Heart right ventricle (tissue), 16 donors: Measurements from ENCODE around the gene ACOT6. TPM values are rescaled to one million over a fixed set of nuclear protein-coding genes. Genes with fewer than 3 reads are reported as not detected.

Experiments
- ATAC-seq, 8 donors: fragments of 200-7000 bp; cut with Tn5 transposase; one replicate each; pipeline ENCODE4 v1.9.1; 2020; ENCODE audit warnings: mild to moderate bottlenecking in 8 of 8, moderate library complexity in 8 of 8, moderate number of reproducible peaks in 1 of 8
- DNase-seq, 2 donors: peaks; one replicate each; pipeline ENCODE4 v3.0.0-alpha.2; 2020
- H3K27ac ChIP-seq, 10 donors: fragments of 200-600 bp; sonication (generic) in 2 of 10; one replicate each; pipeline versions ENCODE4 v1.5.0 to v1.8.0; 2020 to 2022; ENCODE audit warnings: mild to moderate bottlenecking in 3 of 10
- H3K27me3 ChIP-seq, 7 donors: fragments of 200-600 bp; one replicate each; pipeline ENCODE4 v1.8.0; 2021 to 2022; ENCODE audit warnings: mild to moderate bottlenecking in 2 of 7
- H3K36me3 ChIP-seq, 9 donors: fragments of 200-600 bp; sonication (generic) in 1 of 9; one replicate each; pipeline versions ENCODE4 v1.5.0 to v1.8.0; 2020 to 2022; ENCODE audit warnings: mild to moderate bottlenecking in 2 of 9
- H3K4me1 ChIP-seq, 9 donors: fragments of 200-600 bp; sonication (generic) in 1 of 9; one replicate each; pipeline versions ENCODE4 v1.5.0 to v1.8.0; 2020 to 2022; ENCODE audit warnings: mild to moderate bottlenecking in 4 of 9
- H3K4me3 ChIP-seq, 10 donors: fragments of 200-600 bp; sonication (generic) in 2 of 10; one replicate each; pipeline versions ENCODE4 v1.5.0 to v1.8.0; 2020 to 2022; ENCODE audit warnings: mild to moderate bottlenecking in 7 of 10, moderate library complexity in 2 of 10
- H3K9me3 ChIP-seq, 11 donors: fragments of 200-600 bp in 10 of 11; sonication (generic) in 2 of 11; one replicate each; pipeline versions ENCODE4 v1.5.0 to v1.8.0; 2013 to 2022; ENCODE audit warnings: mild to moderate bottlenecking in 2 of 11, control low read depth in 1 of 11, moderate library complexity in 1 of 11
- WGBS, 2 donors: extraction: QIAGEN DNeasy Blood & Tissue Kit; methylation state at CpG; one replicate each; pipeline ENCODE4 v1.1.7; 2013; ENCODE audit warnings: inconsistent platforms in 1 of 2; 5-methylcytosine and 5-hydroxymethylcytosine counted together
- intact Hi-C, 10 donors: fragments of 100-400 bp; cut with DNase I; formaldehyde crosslinking; loops; one replicate each; pipeline versions ENCODE4 v1.11.1 to v1.14.2; 2022
- polyA plus RNA-seq, 2 donors: library from polyadenylated mRNA; stranded (reverse); fragments of 200-250 nt; gene quantifications; one replicate each; pipeline ENCODE4 v1.2.3, GENCODE V29; 2013
- total RNA-seq, 10 donors: library from RNA; stranded (reverse); fragmentation: NEBNext Ultra II Directional in 3 of 10; extraction: Animal tissue kit (Norgen Biotek cat#: 25700) in 3 of 10; gene quantifications; one replicate each; pipeline versions ENCODE4 v1.2.1 to v1.2.4, GENCODE V29; 2021 to 2023
- TF ChIP-seq, protein P1 (sequence below), 9 donors: fragments of 200-600 bp; sonication (generic) in 2 of 9; IDR thresholded peaks; one replicate each; pipeline versions ENCODE4 v1.5.0 to v1.8.0; 2021 to 2022; ENCODE audit warnings: antibody characterized with exemption in 9 of 9, mild to moderate bottlenecking in 5 of 9, moderate library complexity in 1 of 9
- donor health status: Arrhythmogenic right ventricular cardiomyopathy.
- donor health status: ischemic (EF 13 %, LVEDD 7.1; RV severe dilation, severe dysfunction).
- donor health status: healthy with polysubstance abuse.
- donor health status: DM: no; HTN: yes; CAD: no.
- donor health status: DM: no; HTN: no; CAD: no.
- donor health status: ischemic (EF 25% LVEDD 6.9; RV normal size, moderate dysfunction).
- donor health status: ischemic (EF 25% LVEDD 5.7; RV mildly dilated, moderate dysfunction).
- donor health status: healthy.
- donor health status: DM: yes; HTN: yes; CAD: no.
- donor health status: Ischemic cardiomyopathy.
- donor health status: ischemic (EF 35%, LVEDD 5.7; RV mildly dilated, moderate dysfunction).
- donor health status: nonischemic (EF 11% LVEDD 7.7; RV severe dilation, severe dysfunction).
- donor health status: DM: yes; HTN: yes; CAD: no.
- donor health status: PGD.
- donor health status: ischemic (EF 29% LVEDD 5.4; RV normal size, mild dysfunction).
- donor health status: nonischemic (EF 23%, LVEDD 6.1; RV moderate dilation, normal function).

ACOT6 gene
- total and polyA plus RNA-seq, 12 donors = not detected

DNA sequence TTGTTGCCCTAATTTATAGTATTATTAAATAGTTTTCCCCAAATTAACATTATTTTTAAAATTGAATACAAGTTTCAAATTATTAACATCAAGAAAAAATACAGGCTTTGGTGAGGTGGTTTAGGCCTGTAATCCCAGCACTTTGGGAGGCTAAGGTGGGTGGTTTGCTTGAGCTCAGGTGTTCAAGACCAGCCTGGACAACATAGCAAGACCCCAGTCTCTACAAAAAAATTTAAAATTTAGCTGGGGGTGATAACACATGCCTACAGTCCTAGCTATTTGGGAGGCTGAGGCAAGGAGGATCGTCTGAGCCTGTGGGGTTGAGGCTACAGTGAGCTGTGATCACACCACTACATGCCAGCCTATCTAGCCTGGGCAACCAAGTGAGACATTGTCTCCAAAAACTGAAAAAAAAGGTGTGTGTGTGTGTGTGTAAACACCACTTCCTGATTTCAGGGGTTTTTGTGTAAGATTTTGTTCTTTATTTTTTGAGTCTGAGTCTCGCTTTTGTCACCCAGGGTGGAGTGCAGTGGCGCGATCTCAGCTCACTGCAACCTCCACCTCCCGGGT, 28.6 kb downstream of the ACOT6 start:
- Histone ChIP-seq H3K4me1 (peaks cover 4 to 17% (median 13%) of the 10 kb centered on the region in 9 donors), H3K4me3 (no peak overlapping the region), H3K27ac (no peak overlapping the region), H3K9me3 (no peaks in the 10 kb centered on the region), H3K36me3 (no peaks in the 10 kb centered on the region), H3K27me3 (no peaks in the 10 kb centered on the region)
- intact Hi-C loops = loop anchor here in 1 of 10 donors (10.0 kb wide), 1 partner anchor 184 kb away; no protein-coding TSS in a partner anchor
- WGBS, 2 donors = 93 to 95% methylated on average over 5 of the region's 5 CpGs
- DNase-seq = no peak
- TF ChIP-seq, protein P1, sequence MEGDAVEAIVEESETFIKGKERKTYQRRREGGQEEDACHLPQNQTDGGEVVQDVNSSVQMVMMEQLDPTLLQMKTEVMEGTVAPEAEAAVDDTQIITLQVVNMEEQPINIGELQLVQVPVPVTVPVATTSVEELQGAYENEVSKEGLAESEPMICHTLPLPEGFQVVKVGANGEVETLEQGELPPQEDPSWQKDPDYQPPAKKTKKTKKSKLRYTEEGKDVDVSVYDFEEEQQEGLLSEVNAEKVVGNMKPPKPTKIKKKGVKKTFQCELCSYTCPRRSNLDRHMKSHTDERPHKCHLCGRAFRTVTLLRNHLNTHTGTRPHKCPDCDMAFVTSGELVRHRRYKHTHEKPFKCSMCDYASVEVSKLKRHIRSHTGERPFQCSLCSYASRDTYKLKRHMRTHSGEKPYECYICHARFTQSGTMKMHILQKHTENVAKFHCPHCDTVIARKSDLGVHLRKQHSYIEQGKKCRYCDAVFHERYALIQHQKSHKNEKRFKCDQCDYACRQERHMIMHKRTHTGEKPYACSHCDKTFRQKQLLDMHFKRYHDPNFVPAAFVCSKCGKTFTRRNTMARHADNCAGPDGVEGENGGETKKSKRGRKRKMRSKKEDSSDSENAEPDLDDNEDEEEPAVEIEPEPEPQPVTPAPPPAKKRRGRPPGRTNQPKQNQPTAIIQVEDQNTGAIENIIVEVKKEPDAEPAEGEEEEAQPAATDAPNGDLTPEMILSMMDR (IDR thresholded peaks at IDR 0.05) = no peak
- ATAC-seq = no peak

- no peaks in the 10 kb centered on the region for H3K27me3 ChIP-seq
- WGBS, 2 donors = 0% methylated on average over 43 of the region's 43 CpGs
- H3K9me3 ChIP-seq = no peaks in the 10 kb centered on the region
- peak; percentile 94 to 96 for DNase-seq
- no peaks in the 10 kb centered on the region for H3K36me3 ChIP-seq
- intact Hi-C loops = loop anchor here in 1 of 10 donors (10.0 kb wide), 1 partner anchor 180 kb away; no protein-coding TSS in a partner anchor
- TF ChIP-seq, protein P1 (IDR thresholded peaks at IDR 0.05) = no peak
- ATAC-seq = peak; percentile 99 to 100 (median 100)
- peak within 1 kb of the TSS; percentile 63 to 94 (median 78) for H3K4me3 ChIP-seq
- peak within 1 kb of the TSS; percentile 75 to 95 (median 87) for H3K27ac ChIP-seq
- peaks cover 4 to 18% (median 16%) of the 10 kb centered on the region in 9 donors for H3K4me1 ChIP-seq
Observed at GRCh38 chr14:73644531-73645247, 32.4 kb downstream of the ACOT6 start, which contains the start of gene DNAL1. Gene DNAL1 (plus strand): TSS chr14:73644986. CDS start chr14:73645040, 54 bp downstream.

GRCh38 chr14:73645248-73645610, 32.9 kb downstream of the ACOT6 start:
- H3K4me3 ChIP-seq = peak overlapping the region; percentile 63 to 94 (median 78)
- ATAC-seq (no peak), DNase-seq (peak in 1 of 2 donors; percentile 4)
- intact Hi-C loops = loop anchor here in 1 of 10 donors (10.0 kb wide), 1 partner anchor 180 kb away; no protein-coding TSS in a partner anchor
- TF ChIP-seq, protein P1 (IDR thresholded peaks at IDR 0.05) = no peak
- WGBS, 2 donors = 7 to 8% methylated on average over 7 of the region's 7 CpGs
- peaks cover 4 to 18% (median 16%) of the 10 kb centered on the region in 9 donors for H3K4me1 ChIP-seq
- no peaks in the 10 kb centered on the region for H3K9me3 ChIP-seq
- H3K36me3 ChIP-seq = no peaks in the 10 kb centered on the region
- H3K27ac ChIP-seq = peak overlapping the region in 9 of 10 donors; percentile 81 to 95 (median 88)
- H3K27me3 ChIP-seq = no peaks in the 10 kb centered on the region

DNA sequence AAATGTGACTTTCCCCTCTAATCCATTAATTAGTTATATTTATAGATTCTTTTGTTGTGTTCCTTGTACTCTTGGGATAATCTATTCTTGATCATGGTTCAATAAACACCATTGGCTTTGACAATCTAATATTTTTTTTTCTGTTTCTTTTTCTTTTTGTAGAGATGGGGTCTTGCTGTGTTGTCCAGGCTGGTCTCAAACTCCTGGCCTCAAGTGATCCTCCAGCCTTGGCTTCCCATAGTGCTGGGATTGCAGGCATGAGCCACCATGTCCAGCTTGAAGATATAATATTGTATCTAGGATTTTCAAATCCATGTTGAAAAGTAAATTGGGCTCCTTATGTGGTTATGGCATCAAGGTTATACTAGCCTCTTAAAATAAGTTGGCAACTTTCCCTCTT, 38.7 kb downstream of the ACOT6 start:
- TF ChIP-seq, protein P1 (IDR thresholded peaks at IDR 0.05) = no peak
- ATAC-seq = no peak
- no peak overlapping the region for H3K4me3 ChIP-seq
- no peaks in the 10 kb centered on the region for H3K27me3 ChIP-seq
- H3K9me3 ChIP-seq = no peaks in the 10 kb centered on the region
- no peak overlapping the region for H3K27ac ChIP-seq
- no peak for DNase-seq
- intact Hi-C loops = no loop called here
- H3K4me1 ChIP-seq = peaks cover 0 to 2% (median 0%) of the 10 kb centered on the region in 9 donors
- H3K36me3 ChIP-seq = peaks cover 0 to 41% (median 14%) of the 10 kb centered on the region in 9 donors
